GM23248 (cell line): Measurements from ENCODE around the gene MYH14. TPM values are rescaled to one million over a fixed set of nuclear protein-coding genes. Genes with fewer than 3 reads are reported as not detected.

Experiments used
- DNase-seq: peaks from one replicate; pipeline ENCODE4 v3.0.0-alpha.2; 2015
- H2AFZ ChIP-seq: fragments of 200-600 bp; sonication (generic); 2 replicates; pipeline ENCODE4 v1.6.1; 2016; ENCODE audit warnings: antibody characterized with exemption
- H3F3A ChIP-seq: fragments of 200-600 bp; sonication (generic); 2 replicates; pipeline ENCODE4 v1.6.1; 2016; ENCODE audit warnings: mild to moderate bottlenecking, antibody characterized with exemption, mixed run types; ENCODE audit not compliant: insufficient read depth
- H3K27ac ChIP-seq: fragments of 200-600 bp; sonication (generic); 2 replicates; pipeline ENCODE4 v1.5.1; 2016; ENCODE audit warnings: mild to moderate bottlenecking
- H3K27me3 ChIP-seq: fragments of 200-600 bp; sonication (generic); replicated peaks from 2 replicates; pipeline ENCODE4 v1.6.1; 2016; ENCODE audit warnings: mild to moderate bottlenecking; ENCODE audit not compliant: insufficient read depth
- H3K36me3 ChIP-seq: fragments of 200-600 bp; sonication (generic); 2 replicates; pipeline ENCODE4 v1.6.1; 2016; ENCODE audit warnings: low read depth, mild to moderate bottlenecking
- H3K4me1 ChIP-seq: fragments of 200-600 bp; sonication (generic); 2 replicates; pipeline ENCODE4 v1.6.1; 2016; ENCODE audit warnings: mild to moderate bottlenecking; ENCODE audit not compliant: insufficient read depth
- H3K4me2 ChIP-seq: fragments of 200-600 bp; sonication (generic); one replicate; pipeline ENCODE4 v1.6.1; 2016; ENCODE audit warnings: mild to moderate bottlenecking; ENCODE audit not compliant: unreplicated experiment
- H3K4me3 ChIP-seq: fragments of 200-600 bp; sonication (generic); 2 replicates; pipeline ENCODE4 v1.5.1; 2016; ENCODE audit warnings: mild to moderate bottlenecking
- H3K79me2 ChIP-seq: fragments of 200-600 bp; sonication (generic); 2 replicates; pipeline ENCODE4 v1.6.1; 2016; ENCODE audit warnings: mild to moderate bottlenecking; ENCODE audit not compliant: insufficient read depth
- H3K9ac ChIP-seq: fragments of 200-600 bp; sonication (generic); 2 replicates; pipeline ENCODE4 v1.6.1; 2016; ENCODE audit warnings: mild to moderate bottlenecking
- H3K9me2 ChIP-seq: fragments of 200-600 bp; sonication (generic); 2 replicates; pipeline ENCODE4 v1.6.1; 2016; ENCODE audit warnings: mixed run types, mild to moderate bottlenecking, moderate library complexity; ENCODE audit not compliant: insufficient read depth
- H3K9me3 ChIP-seq: fragments of 200-600 bp; sonication (generic); one replicate; pipeline ENCODE4 v1.6.1; 2017; ENCODE audit warnings: low read depth
- H4K20me1 ChIP-seq: fragments of 200-600 bp; sonication (generic); 2 replicates; pipeline ENCODE4 v1.6.0; 2016; ENCODE audit not compliant: insufficient read depth
- EZH2 ChIP-seq: fragments of 200-600 bp; sonication (generic); IDR thresholded peaks from 2 replicates; pipeline ENCODE4 v1.6.1; 2018; ENCODE audit warnings: antibody characterized with exemption, mild to moderate bottlenecking; ENCODE audit not compliant: insufficient read depth, poor library complexity, severe bottlenecking
- EZH2phosphoT487 ChIP-seq: fragments of 200-600 bp; sonication (generic); IDR thresholded peaks from 2 replicates; pipeline ENCODE4 v1.6.1; 2018; ENCODE audit warnings: antibody characterized with exemption, moderate library complexity, mild to moderate bottlenecking, low read depth; ENCODE audit not compliant: insufficient read depth
- WGBS, 2 experiments: methylation state at CpG; one replicate each; pipeline ENCODE4 v1.1.6; 2015 to 2017; ENCODE audit warnings: low lambda C conversion rate in 2 of 2, low coverage in 1 of 2; ENCODE audit errors: missing lambda C conversion rate in 2 of 2; 5-methylcytosine and 5-hydroxymethylcytosine counted together
- in situ Hi-C: fragments of 300-500 bp; cut with MboI; formaldehyde crosslinking; loops from 2 replicates; pipeline ENCODE4 v1.15.0; 2020
- polyA plus RNA-seq: library from polyadenylated mRNA; unstranded; fragments of >200 nt; fragmentation: Nextera tagmentation; extraction: Ambion mirVana; gene quantifications from 2 replicates; pipeline ENCODE4 v1.2.1, GENCODE V29; 2016
- total RNA-seq: library from RNA; depleted of rRNA; stranded (reverse); fragments of >200 nt; shearing (Covaris generic); gene quantifications from 2 replicates; pipeline ENCODE4 v1.2.3, GENCODE V29; 2014

Gene MYH14
- total and polyA plus RNA-seq, 2 experiments from 2014 or later = not detected

DNA sequence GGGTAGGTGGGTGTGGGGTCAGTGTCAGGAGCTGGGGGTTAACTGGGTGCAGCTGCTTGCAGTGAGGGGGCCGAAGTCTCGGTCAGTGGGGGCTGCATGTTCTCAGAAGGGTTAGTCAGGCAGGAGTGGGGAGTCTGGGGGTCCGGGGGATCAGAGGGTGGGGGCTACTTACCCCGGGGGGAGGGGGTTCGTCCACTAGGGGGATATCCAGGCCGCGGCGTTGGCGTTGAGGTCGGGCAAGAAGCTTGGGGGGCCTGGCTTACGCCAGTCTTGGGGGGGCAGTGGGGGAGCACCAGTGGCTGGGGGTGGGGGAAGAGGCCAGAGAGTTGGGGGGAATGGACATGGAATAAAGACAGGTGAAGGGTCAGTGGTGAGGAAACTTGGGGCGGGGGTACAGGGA is 116.6 kb downstream of the MYH14 start:
- no peak for TF ChIP-seq EZH2phosphoT487
- no peak for TF ChIP-seq EZH2
- Histone ChIP-seq H3K4me1 (no peaks in the 10 kb centered on the region), H2AFZ (no peak overlapping the region), H3K9ac (no peak overlapping the region), H3K27ac (no peak overlapping the region), H3K9me2 (no peaks in the 10 kb centered on the region), H3K79me2 (no peaks in the 10 kb centered on the region), H4K20me1 (no peaks in the 10 kb centered on the region), H3K4me2 (no peak overlapping the region), H3K36me3 (no peaks in the 10 kb centered on the region), H3K4me3 (no peak overlapping the region), H3K27me3 (peaks cover 2% of the 10 kb centered on the region; the same call in 1 of the 2 replicates), H3K9me3 (no peaks in the 10 kb centered on the region), H3F3A (no peaks in the 10 kb centered on the region)
- DNase-seq = no peak
- in situ Hi-C loops = no loop called here
- 53% methylated on average over 12 of the region's 12 CpGs; no CpG with 5 or more reads in 1 of the 2 experiments for WGBS, 2 experiments

DNA sequence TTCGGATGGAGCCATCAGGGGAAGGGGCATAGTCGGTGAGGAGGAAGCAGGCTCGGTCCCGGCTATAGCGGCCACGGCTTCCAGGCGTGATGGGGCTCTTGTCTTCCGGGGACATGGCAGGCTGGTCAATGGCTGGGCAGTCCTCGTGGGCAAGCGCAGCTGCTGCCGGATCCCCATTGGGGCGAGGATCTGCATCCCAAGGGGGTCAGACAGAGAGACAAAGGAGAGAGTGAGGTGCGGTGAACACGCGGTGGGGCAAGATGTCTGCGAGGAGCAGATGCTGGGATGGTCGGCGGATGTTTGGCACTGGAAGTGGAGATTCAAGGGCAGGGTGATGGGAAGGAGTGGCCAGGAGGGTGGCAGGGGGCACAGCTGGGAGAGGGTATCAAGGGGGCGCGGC is 117.2 kb downstream of the MYH14 start:
- Histone ChIP-seq H3K4me2 (no peak overlapping the region), H3K27me3 (no peaks in the 10 kb centered on the region; the same call in 1 of the 2 replicates), H3K9me3 (no peaks in the 10 kb centered on the region), H3K9me2 (no peaks in the 10 kb centered on the region), H2AFZ (no peak overlapping the region), H3F3A (no peaks in the 10 kb centered on the region), H3K36me3 (no peaks in the 10 kb centered on the region), H3K9ac (no peak overlapping the region), H3K4me3 (no peak overlapping the region), H3K79me2 (no peaks in the 10 kb centered on the region), H3K27ac (no peak overlapping the region), H3K4me1 (no peaks in the 10 kb centered on the region), H4K20me1 (no peaks in the 10 kb centered on the region)
- no peak for DNase-seq
- in situ Hi-C loops = no loop called here
- 61% methylated on average over 16 to 20 of the region's 20 CpGs for WGBS, 2 experiments
- TF ChIP-seq EZH2phosphoT487 (no peak), EZH2 (no peak)

DNA sequence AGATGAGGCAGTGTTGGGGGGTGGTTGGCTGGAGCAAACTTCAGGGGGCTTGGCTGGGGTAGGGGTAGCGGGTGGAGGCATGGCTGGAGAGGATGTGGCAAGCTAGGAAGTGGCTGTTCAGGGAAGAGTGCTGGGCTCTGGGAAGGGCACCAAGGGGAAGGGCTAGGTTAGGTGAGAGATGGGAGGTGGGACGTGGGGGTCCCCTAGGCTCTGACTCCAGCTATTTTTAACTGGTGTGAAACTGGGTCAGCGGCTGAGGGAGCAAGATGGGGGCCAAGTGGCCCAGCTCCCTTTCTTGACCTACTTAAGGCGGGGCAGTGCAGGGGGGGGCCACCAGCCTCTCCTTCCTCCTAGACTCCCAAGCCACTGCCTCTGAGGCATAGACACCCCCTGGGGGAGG is 118.4 kb downstream of the MYH14 start:
- TF ChIP-seq EZH2 = no peak
- TF ChIP-seq EZH2phosphoT487 = no peak
- Histone ChIP-seq H3K27me3 (peaks cover 9% of the 10 kb centered on the region), H2AFZ (no peak overlapping the region), H3F3A (no peaks in the 10 kb centered on the region), H3K9ac (no peak overlapping the region), H3K4me3 (no peak overlapping the region), H3K27ac (no peak overlapping the region), H3K79me2 (no peaks in the 10 kb centered on the region), H3K9me2 (no peaks in the 10 kb centered on the region), H4K20me1 (no peaks in the 10 kb centered on the region), H3K4me2 (no peak overlapping the region), H3K9me3 (no peaks in the 10 kb centered on the region), H3K36me3 (no peaks in the 10 kb centered on the region), H3K4me1 (no peaks in the 10 kb centered on the region)
- in situ Hi-C loops = no loop called here
- WGBS, 2 experiments = 36 to 67% methylated on average over 1 to 4 of the region's 4 CpGs
- DNase-seq = no peak

DNA sequence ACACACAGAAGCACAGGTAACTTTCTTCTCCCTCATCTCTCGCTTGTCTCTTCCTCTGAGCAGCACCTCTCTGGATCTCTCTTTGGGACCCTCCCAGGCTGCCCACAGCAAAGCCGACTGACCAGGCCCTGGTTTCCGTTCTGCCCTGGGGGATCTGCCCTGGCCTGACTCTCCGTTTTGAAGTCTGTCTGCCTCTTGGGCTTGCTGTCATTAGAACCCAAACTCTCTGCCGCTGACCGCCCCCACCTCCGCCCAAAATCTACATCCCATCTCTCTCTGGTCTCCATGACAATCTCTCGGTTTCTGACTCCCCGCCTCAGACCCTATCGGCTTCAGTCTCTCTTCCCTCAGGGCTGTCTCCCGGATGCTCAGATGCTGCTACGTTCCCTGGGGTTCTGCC is 118.8 kb downstream of the MYH14 start:
- H4K20me1 ChIP-seq = no peaks in the 10 kb centered on the region
- no peak overlapping the region for H3K9ac ChIP-seq
- H3K4me1 ChIP-seq = no peaks in the 10 kb centered on the region
- DNase-seq = no peak
- no peaks in the 10 kb centered on the region for H3K36me3 ChIP-seq
- no peaks in the 10 kb centered on the region for H3F3A ChIP-seq
- WGBS, 2 experiments = 36 to 39% methylated on average over 12 of the region's 12 CpGs
- TF ChIP-seq EZH2 = no peak
- TF ChIP-seq EZH2phosphoT487 = no peak
- no peaks in the 10 kb centered on the region for H3K9me2 ChIP-seq
- H3K27me3 ChIP-seq = peaks cover 13% of the 10 kb centered on the region
- no peak overlapping the region for H3K27ac ChIP-seq
- H3K4me2 ChIP-seq = no peak overlapping the region
- H3K79me2 ChIP-seq = no peaks in the 10 kb centered on the region
- no peaks in the 10 kb centered on the region for H3K9me3 ChIP-seq
- no peak overlapping the region for H3K4me3 ChIP-seq
- no peak overlapping the region for H2AFZ ChIP-seq
- in situ Hi-C loops = no loop called here
